OCI-LY7 (cell line): ENCODE results near the gene MAP3K14. TPM values are rescaled to one million over a fixed set of nuclear protein-coding genes. Genes with fewer than 3 reads are reported as not detected.

Source experiments
- BruUV-seq: library from RNA; stranded (reverse); fragments of 400-500 nt; replicated peaks from 2 replicates; lab custom pipeline; 2021; lab: Mats Ljungman, UMichigan
- CTCF ChIA-PET: fragments of 300-600 bp; sonication (Branson Sonifier 250); formaldehyde crosslinking; loops from one replicate; lab custom pipeline; 2022; ENCODE audit warnings: antibody characterized with exemption; ENCODE audit not compliant: unreplicated experiment; lab: Charles Lee
- POLR2A ChIA-PET: fragments of 300-600 bp; sonication (Branson Sonifier 250); formaldehyde crosslinking; loops from one replicate; lab custom pipeline; 2022; ENCODE audit warnings: antibody characterized with exemption; lab: Charles Lee
- DNase-seq: peaks from one replicate; pipeline ENCODE4 v3.0.0-alpha.2; 2015; ENCODE audit warnings: low spot score
- H2AFZ ChIP-seq: fragments of 200-600 bp; sonication (generic), shearing (Covaris generic); 2 replicates; pipeline ENCODE4 v1.6.1; 2014; ENCODE audit warnings: mild to moderate bottlenecking, antibody characterized with exemption, low read length, moderate library complexity
- H3K27ac ChIP-seq: fragments of 200-600 bp; sonication (generic); 2 replicates; pipeline ENCODE4 v1.5.1; 2014; ENCODE audit warnings: mixed run types, low read depth, mild to moderate bottlenecking, moderate library complexity, low read length, inconsistent platforms; ENCODE audit not compliant: poor library complexity, severe bottlenecking
- H3K36me3 ChIP-seq: fragments of 200-600 bp; sonication (generic); 2 replicates; pipeline ENCODE4 v1.6.1; 2014; ENCODE audit warnings: mild to moderate bottlenecking, antibody characterized with exemption, low read length, moderate library complexity, mixed read lengths; ENCODE audit not compliant: insufficient read depth
- H3K4me1 ChIP-seq: fragments of 200-600 bp; sonication (generic); 2 replicates; pipeline ENCODE4 v1.5.1; 2014; ENCODE audit warnings: mild to moderate bottlenecking, low read length; ENCODE audit not compliant: insufficient read depth, poor library complexity, severe bottlenecking
- H3K4me2 ChIP-seq: fragments of 200-600 bp; sonication (generic); 2 replicates; pipeline ENCODE4 v1.6.1; 2014; ENCODE audit warnings: mild to moderate bottlenecking, low read length
- H3K4me3 ChIP-seq: fragments of 200-600 bp; sonication (generic); 2 replicates; pipeline ENCODE4 v1.5.1; 2014; ENCODE audit warnings: mild to moderate bottlenecking, low read depth, low read length; ENCODE audit not compliant: poor library complexity, severe bottlenecking
- H3K79me2 ChIP-seq: fragments of 200-600 bp; sonication (generic); 2 replicates; pipeline ENCODE4 v1.6.1; 2016; ENCODE audit warnings: low read depth, mild to moderate bottlenecking, low read length, moderate library complexity, mixed read lengths; ENCODE audit not compliant: insufficient read depth
- H3K9me2 ChIP-seq: fragments of 200-600 bp; sonication (generic); 2 replicates; pipeline ENCODE4 v1.6.1; 2016; ENCODE audit warnings: mild to moderate bottlenecking, low read length, mixed read lengths; ENCODE audit not compliant: insufficient read depth
- H3K9me3 ChIP-seq: fragments of 200-600 bp; sonication (generic); 2 replicates; pipeline ENCODE4 v1.6.1; 2014; ENCODE audit warnings: mild to moderate bottlenecking, mixed run types, low read length, mixed read lengths
- H4K20me1 ChIP-seq: fragments of 200-600 bp; sonication (generic); 2 replicates; pipeline ENCODE4 v1.6.1; 2014; ENCODE audit warnings: mild to moderate bottlenecking, antibody characterized with exemption, low read length, moderate library complexity, mixed read lengths; ENCODE audit not compliant: insufficient read depth
- CTCF ChIP-seq: fragments of 200-600 bp; sonication (generic); conservative IDR thresholded peaks from 2 replicates; pipeline ENCODE4 v1.5.1; 2014; ENCODE audit warnings: mild to moderate bottlenecking, antibody characterized with exemption, low read length, moderate library complexity, mixed read lengths
- EZH2phosphoT487 ChIP-seq: fragments of 200-600 bp; sonication (generic); IDR thresholded peaks from 2 replicates; pipeline ENCODE4 v1.6.1; 2018; ENCODE audit warnings: low read depth, borderline replicate concordance, mild to moderate bottlenecking, mixed run types, antibody characterized with exemption, low read length, moderate library complexity, mixed read lengths
- intact Hi-C: fragments of 100-400 bp; cut with micrococcal nuclease; formaldehyde crosslinking; loops from one replicate; pipeline ENCODE4 v1.10.0; 2022; ENCODE audit not compliant: unreplicated experiment
- total RNA-seq, 2 experiments: library from RNA; depleted of rRNA in 1 of 2; stranded (reverse); fragments of >200 nt in 1 of 2; shearing (Covaris generic) in 1 of 2; gene quantifications; 2 replicates each; pipeline ENCODE4 v1.2.3, GENCODE V29; 2014 to 2022

Gene MAP3K14
- total RNA-seq, 2 experiments from 2014 or later, result 12.3 to 21.2 TPM

DNA sequence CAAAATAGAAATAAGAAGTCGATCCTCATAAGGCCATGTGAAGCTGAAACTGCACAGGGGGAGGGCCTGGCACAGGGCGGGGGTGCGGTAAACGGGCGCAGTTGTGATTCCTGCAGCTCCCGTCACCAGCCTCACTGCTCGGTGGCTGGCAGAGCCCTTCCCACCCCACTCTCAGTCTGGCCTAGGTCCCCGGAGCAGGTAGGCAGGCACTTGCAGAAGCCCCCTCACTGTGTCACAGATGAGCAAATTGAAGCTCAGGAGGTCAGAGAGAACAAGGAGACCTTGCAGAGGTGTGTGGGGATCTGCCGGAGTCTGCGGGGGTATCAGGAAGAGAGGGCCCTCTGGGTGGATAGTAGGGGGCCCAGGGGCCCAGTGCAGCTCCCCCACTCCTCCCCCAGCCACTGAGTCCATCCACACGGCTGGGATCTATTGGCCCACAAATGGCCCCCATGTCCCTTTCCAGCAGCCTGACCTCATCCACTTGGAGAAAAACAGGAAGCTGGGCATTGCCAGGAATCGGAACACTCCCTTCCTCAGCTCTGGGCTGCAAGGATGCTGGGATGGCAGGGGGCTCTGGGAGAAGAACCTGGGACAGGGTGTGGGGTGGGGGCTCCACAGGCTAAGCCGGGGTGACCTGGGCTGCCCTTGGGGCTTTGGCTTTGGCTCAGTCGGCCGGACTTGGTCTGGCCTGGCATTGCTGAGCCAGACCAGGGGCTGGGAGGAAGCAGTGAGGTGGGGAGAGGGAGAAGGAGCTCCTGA lies 21.4 kb upstream of the MAP3K14 start:
- H3K27ac ChIP-seq, result no peak overlapping the region
- POLR2A ChIA-PET, result interaction anchor here (0.7 kb wide), 1 partner anchor 36 kb away, joined by 3 read pairs; no protein-coding TSS in a partner anchor
- no peaks in the 10 kb centered on the region for H4K20me1 ChIP-seq
- H3K79me2 ChIP-seq, result no peaks in the 10 kb centered on the region
- H3K9me3 ChIP-seq, result no peaks in the 10 kb centered on the region
- H3K9me2 ChIP-seq, result no peaks in the 10 kb centered on the region
- peaks cover 19% of the 10 kb centered on the region for H3K4me1 ChIP-seq
- no peak overlapping the region for H3K4me2 ChIP-seq
- no peak overlapping the region for H2AFZ ChIP-seq
- no TSS peak for BruUV-seq
- intact Hi-C loops, result no loop called here
- CTCF ChIA-PET, result no interaction called here
- DNase-seq, result no peak
- H3K36me3 ChIP-seq, result no peaks in the 10 kb centered on the region
- H3K4me3 ChIP-seq, result no peak overlapping the region
- TF ChIP-seq CTCF, result no peak
- TF ChIP-seq EZH2phosphoT487, result no peak

GRCh38 chr17:45336390-45337182 lies 19.8 kb upstream of the MAP3K14 start:
- intact Hi-C loops, result no loop called here
- no peak overlapping the region for H3K27ac ChIP-seq
- H4K20me1 ChIP-seq, result no peaks in the 10 kb centered on the region
- H2AFZ ChIP-seq, result no peak overlapping the region
- BruUV-seq, result no TSS peak
- H3K9me3 ChIP-seq, result no peaks in the 10 kb centered on the region
- H3K4me3 ChIP-seq, result no peak overlapping the region
- no peaks in the 10 kb centered on the region for H3K9me2 ChIP-seq
- no peak for DNase-seq
- H3K79me2 ChIP-seq, result no peaks in the 10 kb centered on the region
- ChIA-PET CTCF (no interaction called here), POLR2A (interaction anchor here (0.6 kb wide), 1 partner anchor 1591 kb away, joined by 3 read pairs; no protein-coding TSS in a partner anchor)
- no peak overlapping the region for H3K4me2 ChIP-seq
- H3K4me1 ChIP-seq, result peaks cover 31% of the 10 kb centered on the region
- no peaks in the 10 kb centered on the region for H3K36me3 ChIP-seq
- TF ChIP-seq EZH2phosphoT487 (no peak), CTCF (no peak)
